Erythroblast (primary cell): ENCODE measurements around the gene FBXL7.

Source experiments
- GATA1 ChIP-seq: IDR thresholded peaks from 2 replicates; pipeline ENCODE4 v1.6.1; 2011; ENCODE audit warnings: low read depth, mild to moderate bottlenecking, control low read depth, low read length, moderate library complexity
- POLR2A ChIP-seq: IDR thresholded peaks from 2 replicates; pipeline ENCODE4 v1.6.1; 2011; ENCODE audit warnings: mild to moderate bottlenecking, low read length

DNA sequence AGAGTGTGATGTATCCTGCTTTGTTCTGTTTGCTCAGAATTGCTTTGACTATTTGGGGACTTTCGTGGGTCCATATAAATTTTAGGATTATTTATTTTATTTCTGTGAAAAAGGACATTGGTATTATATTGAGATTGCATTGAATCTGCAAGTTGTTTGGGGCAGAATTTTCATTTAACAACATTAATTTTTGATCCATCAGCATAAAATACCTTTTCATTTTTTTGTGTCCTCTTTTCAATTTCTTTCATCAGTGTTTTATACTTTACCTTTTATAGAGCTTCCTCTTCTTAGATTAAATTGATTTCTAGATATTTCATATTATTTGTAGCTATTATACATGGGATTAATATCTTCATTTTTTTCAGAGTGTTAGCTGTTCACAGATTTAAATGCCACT is 40.8 kb upstream of the FBXL7 start:
- no peak for TF ChIP-seq POLR2A
- TF ChIP-seq GATA1 = no peak
